K562 (cell line): ENCODE results near the gene OR2A14. TPM values are rescaled to one million over a fixed set of nuclear protein-coding genes. Genes with fewer than 3 reads are reported as not detected.

Experiments used
- ATAC-seq: fragments of 200-7000 bp; cut with Tn5 transposase; 3 replicates; pipeline ENCODE4 v1.9.1; 2020; ENCODE audit warnings: moderate library complexity
- BruUV-seq: library from RNA; stranded (reverse); fragments of 400-500 nt; replicated peaks from 2 replicates; lab custom pipeline; 2021; lab: Mats Ljungman, UMichigan
- CTCF ChIA-PET: fragments of 300-600 bp; formaldehyde crosslinking; extraction: SDS; loops from one replicate; lab custom pipeline; 2021; ENCODE audit warnings: low intra/inter-chr PET ratio; lab: Yijun Ruan, JAX
- POLR2A ChIA-PET: fragments of 300-600, 350-650 bp; sonication (Branson Sonifier 250); formaldehyde crosslinking; extraction: SDS; loops from one replicate; lab custom pipeline; 2021; ENCODE audit warnings: antibody characterized with exemption, inconsistent platforms; lab: Yijun Ruan, JAX
- DNase-seq, 4 experiments: peaks; one replicate each; pipeline versions ENCODE4 v3.0.0 to v3.0.0-alpha.2; 2011 to 2018; ENCODE audit warnings: low spot score in 3 of 4, mixed read lengths in 3 of 4; ENCODE audit errors: extremely low read depth in 1 of 4
- FAIRE-seq: peaks from 2 replicates; lab custom pipeline; 2011; peaks lifted over from hg19 to GRCh38; lab: Jason Lieb, UNC
- H2AFZ ChIP-seq: 2 replicates; pipeline ENCODE4 v1.6.0; 2011; ENCODE audit warnings: low read depth, low read length, control low read depth, inconsistent platforms
- H3K27ac ChIP-seq: fragments of 200-600 bp; 3 replicates; pipeline ENCODE4 v1.8.0; 2011; ENCODE audit warnings: low read depth, mild to moderate bottlenecking, control low read depth, inconsistent platforms, low read length, moderate library complexity, mixed read lengths; ENCODE audit errors: extremely low read depth
- H3K27me3 ChIP-seq, 2 experiments: fragments of 300-600 bp in 1 of 2; 2 replicates in 1 of 2; 3 replicates in 1 of 2; pipeline versions ENCODE4 v1.6.0 to v1.8.0; 2011; ENCODE audit warnings: inconsistent platforms in 2 of 2, low read length in 2 of 2, mild to moderate bottlenecking in 1 of 2, mixed read lengths in 1 of 2, moderate library complexity in 1 of 2; ENCODE audit not compliant: control insufficient read depth in 2 of 2, insufficient read depth in 2 of 2
- H3K36me3 ChIP-seq: fragments of 300-600 bp; 3 replicates; pipeline ENCODE4 v1.8.0; 2011; ENCODE audit warnings: mild to moderate bottlenecking, low read length, inconsistent platforms; ENCODE audit not compliant: control insufficient read depth, insufficient read depth
- H3K4me1 ChIP-seq, 2 experiments: fragments of 200-600 bp in 1 of 2; replicated peaks in 1 of 2; 2 replicates in 1 of 2; 3 replicates in 1 of 2; pipeline versions ENCODE4 v1.5.1 to v1.8.0; 2011; ENCODE audit warnings: inconsistent platforms in 2 of 2, low read length in 2 of 2, mild to moderate bottlenecking in 1 of 2, mixed read lengths in 1 of 2, moderate library complexity in 1 of 2; ENCODE audit not compliant: control insufficient read depth in 2 of 2, insufficient read depth in 2 of 2
- H3K4me2 ChIP-seq: 2 replicates; pipeline ENCODE4 v1.6.1; 2011; ENCODE audit warnings: low read length, control low read depth, inconsistent platforms, mixed read lengths; ENCODE audit not compliant: insufficient read depth
- H3K4me3 ChIP-seq: fragments of 200-600 bp; sonication (generic), shearing (Covaris generic); 2 replicates; pipeline ENCODE4 v1.5.1; 2016; ENCODE audit warnings: control low read depth, inconsistent platforms
- H3K79me2 ChIP-seq: fragments of 200-600 bp; 3 replicates; pipeline ENCODE4 v1.8.0; 2011; ENCODE audit warnings: low read length, inconsistent platforms; ENCODE audit not compliant: control insufficient read depth, insufficient read depth
- H3K9ac ChIP-seq, 2 experiments: 2 replicates each; pipeline versions ENCODE4 v1.6.0 to v1.6.1; 2011; ENCODE audit warnings: low read depth in 2 of 2, low read length in 2 of 2, control low read depth in 1 of 2, inconsistent platforms in 1 of 2, mild to moderate bottlenecking in 1 of 2, mixed read lengths in 1 of 2; ENCODE audit not compliant: insufficient read depth in 1 of 2
- H3K9me1 ChIP-seq: one replicate; pipeline ENCODE4 v1.6.0; 2011; ENCODE audit warnings: inconsistent platforms, mild to moderate bottlenecking, low read length, moderate library complexity; ENCODE audit not compliant: control insufficient read depth, insufficient read depth
- H3K9me3 ChIP-seq: replicated peaks from 2 replicates; pipeline ENCODE4 v1.5.1; 2011; ENCODE audit warnings: low read depth, low read length, inconsistent platforms; ENCODE audit not compliant: control insufficient read depth, insufficient read depth
- H4K20me1 ChIP-seq: replicated peaks from 2 replicates; pipeline ENCODE4 v1.6.1; 2011; ENCODE audit warnings: low read length, inconsistent platforms, mixed read lengths; ENCODE audit not compliant: control insufficient read depth, insufficient read depth
- EP400 ChIP-seq: fragments of 450-650 bp; IDR thresholded peaks from 2 replicates; pipeline ENCODE4 v1.6.1; 2017; ENCODE audit warnings: antibody characterized with exemption, mild to moderate bottlenecking, moderate library complexity
- GMEB1 ChIP-seq: fragments of 250-450 bp; sonication (Bioruptor Pico); IDR thresholded peaks from 2 replicates; pipeline ENCODE4 v1.4.0; 2020; ENCODE audit warnings: mild to moderate bottlenecking
- MBD2 ChIP-seq: sonication (generic); IDR thresholded peaks from 2 replicates; pipeline ENCODE4 v1.6.1; 2016; ENCODE audit warnings: low read depth, borderline replicate concordance
- NFIX ChIP-seq: fragments of 250-450 bp; sonication (Bioruptor Pico); IDR thresholded peaks from 2 replicates; pipeline ENCODE4 v1.4.0; 2020; ENCODE audit warnings: low read depth, mild to moderate bottlenecking, moderate library complexity
- PRDM10 ChIP-seq: fragments of 450-650 bp; IDR thresholded peaks from 2 replicates; pipeline ENCODE4 v1.6.1; 2018; ENCODE audit not compliant: partially characterized antibody
- SRSF7 ChIP-seq: fragments of 200-400 bp; formaldehyde crosslinking; optimal IDR thresholded peaks from 2 replicates; pipeline ENCODE3; 2017; ENCODE audit warnings: mild to moderate bottlenecking, low read depth, low read length
- WGBS: fragments of 100-300 bp; shearing (Covaris generic); methylation state at CpG from one replicate; pipeline ENCODE4 v1.1.6; 2016; ENCODE audit warnings: low coverage, mixed read lengths; ENCODE audit not compliant: insufficient coverage; ENCODE audit errors: missing lambda C conversion rate; 5-methylcytosine and 5-hydroxymethylcytosine counted together
- in situ Hi-C: fragments of 300-500 bp; cut with MboI; formaldehyde crosslinking; loops from 4 replicates; pipeline ENCODE4 v1.15.0; 2018; ENCODE audit warnings: inconsistent platforms, mixed read lengths
- intact Hi-C: fragments of 100-400 bp; cut with micrococcal nuclease; formaldehyde crosslinking; loops from 2 replicates; pipeline ENCODE4 v1.14.2; 2022
- polyA plus RNA-seq, 8 experiments: library from polyadenylated mRNA; depleted of rRNA in 4 of 8; stranded (reverse) in 5 of 8; unstranded in 3 of 8; fragments of >200 nt; fragmentation: Nextera tagmentation in 2 of 8; fragmentation: Illumina TruSeq in 1 of 8; extraction: Ambion mirVana in 2 of 8; extraction: Trizol in 1 of 8; gene quantifications; 2 replicates each; pipeline versions ENCODE4 v1.2.1 to v1.2.3, GENCODE V29; 2011 to 2014; ENCODE audit warnings: inconsistent platforms in 1 of 8, missing spikeins in 1 of 8
- total RNA-seq, 7 experiments: library from RNA; depleted of rRNA in 6 of 7; stranded (reverse); fragments of >200 nt in 6 of 7; fragmentation: Illumina TruSeq in 2 of 7; extraction: Trizol in 2 of 7; gene quantifications; 2 replicates each; pipeline versions ENCODE4 v1.2.1 to v1.2.3, GENCODE V29; 2011 to 2021; ENCODE audit warnings: low replicate concordance in 1 of 7
- TF ChIP-seq, protein P1 (sequence below): fragments of 250-450 bp; sonication (Bioruptor Pico); IDR thresholded peaks from 2 replicates; pipeline ENCODE4 v1.5.0; 2021; ENCODE audit warnings: mild to moderate bottlenecking, borderline replicate concordance

The OR2A14 gene
- total and polyA plus RNA-seq, 9 of the 15 experiments (the other 6 are each of a cell fraction or from before 2014, with no cell fraction given): not detected

DNA sequence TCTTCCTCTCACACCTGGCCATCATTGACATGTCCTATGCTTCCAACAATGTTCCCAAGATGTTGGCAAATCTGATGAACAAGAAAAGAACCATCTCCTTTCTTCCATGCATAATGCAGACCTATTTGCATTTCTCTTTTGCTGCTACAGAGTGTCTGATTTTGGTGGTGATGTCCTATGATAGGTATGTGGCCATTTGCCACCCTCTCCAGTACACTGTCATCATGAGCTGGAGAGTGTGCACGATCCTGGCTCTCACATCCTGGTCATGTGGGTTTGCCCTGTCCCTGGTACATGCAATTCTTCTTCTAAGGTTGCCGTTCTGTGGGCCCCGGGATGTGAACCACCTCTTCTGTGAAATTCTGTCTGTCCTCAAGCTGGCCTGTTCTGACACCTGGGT is 19.2 kb downstream of the OR2A14 start:
- POLR2A ChIA-PET: interaction anchor here (1.1 kb wide), 1 partner anchor 29 kb away, joined by 3 read pairs; no protein-coding TSS in a partner anchor
- Histone ChIP-seq H3K9me3 (no peaks in the 10 kb centered on the region; the same call in 1 of the 2 replicates), H2AFZ (no peak overlapping the region), H3K27ac (no peak overlapping the region), H3K4me1 (no peaks in the 10 kb centered on the region), H3K36me3 (no peaks in the 10 kb centered on the region), H3K9me1 (no peaks in the 10 kb centered on the region), H3K9ac (no peak overlapping the region), H3K4me3 (no peak overlapping the region), H3K27me3 (no peaks in the 10 kb centered on the region), H3K4me2 (no peak overlapping the region), H4K20me1 (no peaks in the 10 kb centered on the region), H3K79me2 (no peaks in the 10 kb centered on the region)
- TF ChIP-seq GMEB1 (CRISPR knock-in tag) (no peak), EP400 (no peak), NFIX (CRISPR knock-in tag) (no peak)
- CTCF ChIA-PET: no interaction called here
- 0% methylated on average over 3 of the region's 3 CpGs for WGBS
- in situ Hi-C loops: no loop called here
- BruUV-seq: no TSS peak
- FAIRE-seq (no peak), DNase-seq (no peak), ATAC-seq (no peak)
- intact Hi-C loops: no loop called here

GRCh38 chr7:144144426-144144825 is 21.4 kb downstream of the OR2A14 start:
- 2% methylated on average over 3 of the region's 3 CpGs for WGBS
- TF ChIP-seq, protein P1, sequence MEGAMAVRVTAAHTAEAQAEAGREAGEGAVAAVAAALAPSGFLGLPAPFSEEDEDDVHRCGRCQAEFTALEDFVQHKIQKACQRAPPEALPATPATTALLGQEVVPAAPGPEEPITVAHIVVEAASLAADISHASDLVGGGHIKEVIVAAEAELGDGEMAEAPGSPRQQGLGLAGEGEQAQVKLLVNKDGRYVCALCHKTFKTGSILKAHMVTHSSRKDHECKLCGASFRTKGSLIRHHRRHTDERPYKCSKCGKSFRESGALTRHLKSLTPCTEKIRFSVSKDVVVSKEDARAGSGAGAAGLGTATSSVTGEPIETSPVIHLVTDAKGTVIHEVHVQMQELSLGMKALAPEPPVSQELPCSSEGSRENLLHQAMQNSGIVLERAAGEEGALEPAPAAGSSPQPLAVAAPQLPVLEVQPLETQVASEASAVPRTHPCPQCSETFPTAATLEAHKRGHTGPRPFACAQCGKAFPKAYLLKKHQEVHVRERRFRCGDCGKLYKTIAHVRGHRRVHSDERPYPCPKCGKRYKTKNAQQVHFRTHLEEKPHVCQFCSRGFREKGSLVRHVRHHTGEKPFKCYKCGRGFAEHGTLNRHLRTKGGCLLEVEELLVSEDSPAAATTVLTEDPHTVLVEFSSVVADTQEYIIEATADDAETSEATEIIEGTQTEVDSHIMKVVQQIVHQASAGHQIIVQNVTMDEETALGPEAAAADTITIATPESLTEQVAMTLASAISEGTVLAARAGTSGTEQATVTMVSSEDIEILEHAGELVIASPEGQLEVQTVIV: no peak
- TF ChIP-seq SRSF7 (no peak), MBD2 (no peak), PRDM10 (no peak)

More at GRCh38 chr7:144144426-144144825, 21.4 kb downstream of the OR2A14 start:
- intact Hi-C loops: no loop called here
- Histone ChIP-seq H4K20me1 (no peaks in the 10 kb centered on the region), H2AFZ (no peak overlapping the region), H3K4me2 (no peak overlapping the region), H3K4me1 (no peaks in the 10 kb centered on the region), H3K9me3 (no peaks in the 10 kb centered on the region; the same call in 1 of the 2 replicates), H3K9me1 (no peaks in the 10 kb centered on the region), H3K4me3 (no peak overlapping the region), H3K36me3 (no peaks in the 10 kb centered on the region), H3K27me3 (no peaks in the 10 kb centered on the region), H3K79me2 (no peaks in the 10 kb centered on the region), H3K9ac (no peak overlapping the region), H3K27ac (no peak overlapping the region)
- BruUV-seq: no TSS peak
- in situ Hi-C loops: no loop called here
- DNase-seq (no peak), ATAC-seq (no peak), FAIRE-seq (no peak)
- ChIA-PET POLR2A (no interaction called here), CTCF (no interaction called here)
